K562 (cell line): Measurements from ENCODE around the gene COL23A1. TPM values are rescaled to one million over a fixed set of nuclear protein-coding genes. Genes with fewer than 3 reads are reported as not detected.

Source experiments
- ATAC-seq: fragments of 200-7000 bp; cut with Tn5 transposase; 3 replicates; pipeline ENCODE4 v1.9.1; 2020; ENCODE audit warnings: moderate library complexity
- BruUV-seq: library from RNA; stranded (reverse); fragments of 400-500 nt; replicated peaks from 2 replicates; lab custom pipeline; 2021; lab: Mats Ljungman, UMichigan
- CTCF ChIA-PET: fragments of 300-600 bp; formaldehyde crosslinking; extraction: SDS; loops from one replicate; lab custom pipeline; 2021; ENCODE audit warnings: low intra/inter-chr PET ratio; lab: Yijun Ruan, JAX
- POLR2A ChIA-PET: fragments of 300-600, 350-650 bp; sonication (Branson Sonifier 250); formaldehyde crosslinking; extraction: SDS; loops from one replicate; lab custom pipeline; 2021; ENCODE audit warnings: antibody characterized with exemption, inconsistent platforms; lab: Yijun Ruan, JAX
- DNase-seq, 4 experiments: peaks; one replicate each; pipeline versions ENCODE4 v3.0.0 to v3.0.0-alpha.2; 2011 to 2018; ENCODE audit warnings: low spot score in 3 of 4, mixed read lengths in 3 of 4; ENCODE audit errors: extremely low read depth in 1 of 4
- FAIRE-seq: peaks from 2 replicates; lab custom pipeline; 2011; peaks lifted over from hg19 to GRCh38; lab: Jason Lieb, UNC
- H2AFZ ChIP-seq: 2 replicates; pipeline ENCODE4 v1.6.0; 2011; ENCODE audit warnings: low read depth, low read length, control low read depth, inconsistent platforms
- H3K27ac ChIP-seq: fragments of 200-600 bp; 3 replicates; pipeline ENCODE4 v1.8.0; 2011; ENCODE audit warnings: low read depth, mild to moderate bottlenecking, control low read depth, inconsistent platforms, low read length, moderate library complexity, mixed read lengths; ENCODE audit errors: extremely low read depth
- H3K27me3 ChIP-seq, 2 experiments: fragments of 300-600 bp in 1 of 2; 2 replicates in 1 of 2; 3 replicates in 1 of 2; pipeline versions ENCODE4 v1.6.0 to v1.8.0; 2011; ENCODE audit warnings: inconsistent platforms in 2 of 2, low read length in 2 of 2, mild to moderate bottlenecking in 1 of 2, mixed read lengths in 1 of 2, moderate library complexity in 1 of 2; ENCODE audit not compliant: control insufficient read depth in 2 of 2, insufficient read depth in 2 of 2
- H3K36me3 ChIP-seq: fragments of 300-600 bp; 3 replicates; pipeline ENCODE4 v1.8.0; 2011; ENCODE audit warnings: mild to moderate bottlenecking, low read length, inconsistent platforms; ENCODE audit not compliant: control insufficient read depth, insufficient read depth
- H3K4me1 ChIP-seq, 2 experiments: fragments of 200-600 bp in 1 of 2; replicated peaks in 1 of 2; 2 replicates in 1 of 2; 3 replicates in 1 of 2; pipeline versions ENCODE4 v1.5.1 to v1.8.0; 2011; ENCODE audit warnings: inconsistent platforms in 2 of 2, low read length in 2 of 2, mild to moderate bottlenecking in 1 of 2, mixed read lengths in 1 of 2, moderate library complexity in 1 of 2; ENCODE audit not compliant: control insufficient read depth in 2 of 2, insufficient read depth in 2 of 2
- H3K4me2 ChIP-seq: 2 replicates; pipeline ENCODE4 v1.6.1; 2011; ENCODE audit warnings: low read length, control low read depth, inconsistent platforms, mixed read lengths; ENCODE audit not compliant: insufficient read depth
- H3K4me3 ChIP-seq: fragments of 200-600 bp; sonication (generic), shearing (Covaris generic); 2 replicates; pipeline ENCODE4 v1.5.1; 2016; ENCODE audit warnings: control low read depth, inconsistent platforms
- H3K79me2 ChIP-seq: fragments of 200-600 bp; 3 replicates; pipeline ENCODE4 v1.8.0; 2011; ENCODE audit warnings: low read length, inconsistent platforms; ENCODE audit not compliant: control insufficient read depth, insufficient read depth
- H3K9ac ChIP-seq, 2 experiments: 2 replicates each; pipeline versions ENCODE4 v1.6.0 to v1.6.1; 2011; ENCODE audit warnings: low read depth in 2 of 2, low read length in 2 of 2, control low read depth in 1 of 2, inconsistent platforms in 1 of 2, mild to moderate bottlenecking in 1 of 2, mixed read lengths in 1 of 2; ENCODE audit not compliant: insufficient read depth in 1 of 2
- H3K9me1 ChIP-seq: one replicate; pipeline ENCODE4 v1.6.0; 2011; ENCODE audit warnings: inconsistent platforms, mild to moderate bottlenecking, low read length, moderate library complexity; ENCODE audit not compliant: control insufficient read depth, insufficient read depth
- H3K9me3 ChIP-seq: replicated peaks from 2 replicates; pipeline ENCODE4 v1.5.1; 2011; ENCODE audit warnings: low read depth, low read length, inconsistent platforms; ENCODE audit not compliant: control insufficient read depth, insufficient read depth
- H4K20me1 ChIP-seq: replicated peaks from 2 replicates; pipeline ENCODE4 v1.6.1; 2011; ENCODE audit warnings: low read length, inconsistent platforms, mixed read lengths; ENCODE audit not compliant: control insufficient read depth, insufficient read depth
- BRD4 ChIP-seq: fragments of 200-600 bp; sonication (generic); IDR thresholded peaks from 2 replicates; pipeline ENCODE4 v1.6.1; 2017; ENCODE audit warnings: inconsistent platforms
- FOSL1 ChIP-seq: fragments of 200-800 bp; sonication (Bioruptor generic); conservative IDR thresholded peaks from 2 replicates; pipeline ENCODE4 v1.6.1; 2016; ENCODE audit warnings: missing genetic modification characterization, missing compliant biosample characterization
- FOXA3 ChIP-seq, 2 experiments: fragments of 450-650 bp in 1 of 2; sonication (generic) in 1 of 2; formaldehyde crosslinking; IDR thresholded peaks in 1 of 2; conservative IDR thresholded peaks in 1 of 2; 2 replicates each; pipeline versions ENCODE4 v1.4.0 to v1.8.0; 2020 to 2022; ENCODE audit warnings: mild to moderate bottlenecking in 2 of 2, missing genetic modification reagents in 1 of 2
- HMG20B ChIP-seq: fragments of 250-450 bp; sonication (Bioruptor Pico); IDR thresholded peaks from 2 replicates; pipeline ENCODE4 v1.5.0; 2021; ENCODE audit warnings: mild to moderate bottlenecking
- JUND ChIP-seq, 2 experiments: IDR thresholded peaks; 2 replicates in 1 of 2; 3 replicates in 1 of 2; pipeline ENCODE4 v1.6.1; 2011; ENCODE audit warnings: borderline replicate concordance in 2 of 2, low read depth in 2 of 2, low read length in 2 of 2, improper control_type of control experiment in 1 of 2, missing biosample characterization in 1 of 2, missing genetic modification characterization in 1 of 2, missing genetic modification reagents in 1 of 2
- MEIS2 ChIP-seq: fragments of 450-650 bp; IDR thresholded peaks from 2 replicates; pipeline ENCODE4 v1.6.1; 2014; ENCODE audit warnings: mild to moderate bottlenecking; ENCODE audit not compliant: partially characterized antibody
- NCOA4 ChIP-seq: fragments of 450-650 bp; IDR thresholded peaks from 2 replicates; pipeline ENCODE4 v1.6.1; 2018; ENCODE audit warnings: mild to moderate bottlenecking; ENCODE audit not compliant: partially characterized antibody
- PKNOX1 ChIP-seq: fragments of 450-650 bp; IDR thresholded peaks from 2 replicates; pipeline ENCODE4 v1.6.1; 2016
- ZNF24 ChIP-seq: fragments of 450-650 bp; IDR thresholded peaks from 2 replicates; pipeline ENCODE4 v1.6.1; 2016
- ZNF780A ChIP-seq: fragments of 250-450 bp; sonication (Bioruptor Pico); IDR thresholded peaks from 2 replicates; pipeline ENCODE4 v1.5.0; 2021; ENCODE audit warnings: mild to moderate bottlenecking
- WGBS: fragments of 100-300 bp; shearing (Covaris generic); methylation state at CpG from one replicate; pipeline ENCODE4 v1.1.6; 2016; ENCODE audit warnings: low coverage, mixed read lengths; ENCODE audit not compliant: insufficient coverage; ENCODE audit errors: missing lambda C conversion rate; 5-methylcytosine and 5-hydroxymethylcytosine counted together
- in situ Hi-C: fragments of 300-500 bp; cut with MboI; formaldehyde crosslinking; loops from 4 replicates; pipeline ENCODE4 v1.15.0; 2018; ENCODE audit warnings: inconsistent platforms, mixed read lengths
- intact Hi-C: fragments of 100-400 bp; cut with micrococcal nuclease; formaldehyde crosslinking; loops from 2 replicates; pipeline ENCODE4 v1.14.2; 2022
- polyA plus RNA-seq, 8 experiments: library from polyadenylated mRNA; depleted of rRNA in 4 of 8; stranded (reverse) in 5 of 8; unstranded in 3 of 8; fragments of >200 nt; fragmentation: Nextera tagmentation in 2 of 8; fragmentation: Illumina TruSeq in 1 of 8; extraction: Ambion mirVana in 2 of 8; extraction: Trizol in 1 of 8; gene quantifications; 2 replicates each; pipeline versions ENCODE4 v1.2.1 to v1.2.3, GENCODE V29; 2011 to 2014; ENCODE audit warnings: inconsistent platforms in 1 of 8, missing spikeins in 1 of 8
- total RNA-seq, 7 experiments: library from RNA; depleted of rRNA in 6 of 7; stranded (reverse); fragments of >200 nt in 6 of 7; fragmentation: Illumina TruSeq in 2 of 7; extraction: Trizol in 2 of 7; gene quantifications; 2 replicates each; pipeline versions ENCODE4 v1.2.1 to v1.2.3, GENCODE V29; 2011 to 2021; ENCODE audit warnings: low replicate concordance in 1 of 7
- TF ChIP-seq, protein P1 (sequence below), 2 experiments: IDR thresholded peaks in 1 of 2; conservative IDR thresholded peaks in 1 of 2; 2 replicates each; pipeline ENCODE4 v1.6.1; 2016; ENCODE audit warnings: low read depth in 2 of 2, mild to moderate bottlenecking in 1 of 2, missing compliant biosample characterization in 1 of 2, missing genetic modification characterization in 1 of 2, moderate library complexity in 1 of 2

Gene COL23A1
- total and polyA plus RNA-seq, 9 of the 15 experiments (the other 6 are each of a cell fraction or from before 2014, with no cell fraction given) = 0.09 TPM; not detected in 8

DNA sequence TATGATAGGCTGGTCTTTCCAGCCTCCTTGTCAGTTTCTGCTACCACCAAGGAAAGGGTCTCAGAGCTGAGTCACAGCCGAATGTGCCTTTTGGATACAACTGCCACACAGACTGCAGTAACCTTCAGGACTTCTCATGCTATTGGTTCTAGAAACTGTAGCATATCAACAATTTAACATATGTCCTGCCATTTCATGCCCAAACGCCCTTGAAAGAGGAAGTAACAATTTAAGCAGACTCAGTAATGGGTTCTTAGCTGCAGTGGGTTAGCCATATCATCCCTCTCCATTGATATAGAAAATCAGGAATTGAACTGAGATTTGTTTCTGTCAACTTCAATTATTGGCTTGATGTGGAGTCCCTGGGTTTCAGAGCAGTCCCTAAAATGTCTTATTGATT lies 40.8 kb upstream of the COL23A1 start:
- no TSS peak for BruUV-seq
- intact Hi-C loops = no loop called here
- peaks cover 9% of the 10 kb centered on the region for H3K79me2 ChIP-seq
- H3K4me3 ChIP-seq = no peak overlapping the region
- no peaks in the 10 kb centered on the region for H3K9me1 ChIP-seq
- no peak for FAIRE-seq
- H3K4me1 ChIP-seq = peaks cover 0 to 4% of the 10 kb centered on the region in 2 experiments; a peak in 2 of 5 replicates
- H4K20me1 ChIP-seq = no peaks in the 10 kb centered on the region
- in situ Hi-C loops = no loop called here
- H3K36me3 ChIP-seq = no peaks in the 10 kb centered on the region
- no peak overlapping the region for H3K4me2 ChIP-seq
- H2AFZ ChIP-seq = no peak overlapping the region
- no peak for DNase-seq
- ATAC-seq = no peak
- no peak overlapping the region for H3K9ac ChIP-seq
- peaks cover 20 to 28% of the 10 kb centered on the region in 2 experiments for H3K27me3 ChIP-seq
- WGBS = 0% methylated on average over 2 of the region's 2 CpGs
- CTCF ChIA-PET = no interaction called here
- TF ChIP-seq FOSL1 = 0 out of 2 replicates have a peak, but pooled peaks have one; percentile 0
- no peak for TF ChIP-seq ZNF24
- no peak for TF ChIP-seq ZNF780A
- H3K27ac ChIP-seq = no peak overlapping the region
- H3K9me3 ChIP-seq = peaks cover 4% of the 10 kb centered on the region
- POLR2A ChIA-PET = interaction anchor here (0.5 to 0.8 kb wide), 2 partner anchors 11 to 289 kb away, joined by 3 read pairs; no protein-coding TSS in a partner anchor

DNA sequence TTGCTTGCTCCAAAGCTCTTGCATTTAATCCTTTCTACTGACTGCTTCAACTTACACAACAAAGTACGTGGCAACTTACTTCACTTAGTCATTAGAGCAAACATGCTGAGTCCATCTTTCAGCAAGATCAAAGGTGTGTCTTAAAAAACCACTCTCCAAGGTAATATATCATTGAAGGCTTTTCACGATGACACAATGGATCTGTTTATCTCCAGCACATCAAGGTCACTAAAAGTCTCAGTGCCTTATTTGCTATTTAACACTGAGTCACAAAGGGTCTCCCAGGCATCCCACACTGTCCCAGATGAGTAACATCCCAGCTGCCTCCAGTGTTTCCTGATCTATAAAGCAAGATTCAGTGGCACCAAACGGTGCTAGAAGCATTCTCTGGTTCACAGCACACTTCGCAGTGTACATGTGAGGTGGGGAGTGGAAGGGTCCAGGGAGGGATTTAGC lies 40.3 kb upstream of the COL23A1 start:
- ATAC-seq (no peak), DNase-seq (no peak), FAIRE-seq (no peak)
- Histone ChIP-seq H3K9me1 (no peaks in the 10 kb centered on the region), H3K27me3 (peaks cover 20 to 28% of the 10 kb centered on the region in 2 experiments), H3K36me3 (no peaks in the 10 kb centered on the region), H3K79me2 (peaks cover 14% of the 10 kb centered on the region), H3K27ac (no peak overlapping the region), H3K9me3 (peaks cover 4% of the 10 kb centered on the region), H4K20me1 (no peaks in the 10 kb centered on the region), H3K9ac (no peak overlapping the region), H2AFZ (no peak overlapping the region), H3K4me1 (peaks cover 0 to 4% of the 10 kb centered on the region in 2 experiments; a peak in 2 of 5 replicates), H3K4me3 (no peak overlapping the region), H3K4me2 (no peak overlapping the region)
- ChIA-PET CTCF (no interaction called here), POLR2A (interaction anchor here (0.5 to 0.8 kb wide), 3 partner anchors 12 to 322 kb away, joined by 3 read pairs; no protein-coding TSS in a partner anchor)
- BruUV-seq = no TSS peak
- in situ Hi-C loops = no loop called here
- intact Hi-C loops = no loop called here
- WGBS = 0% methylated on average over 4 of the region's 4 CpGs
- TF ChIP-seq FOSL1 = 0 out of 2 replicates have a peak, but pooled peaks have one; percentile 14
- TF ChIP-seq, protein P1, sequence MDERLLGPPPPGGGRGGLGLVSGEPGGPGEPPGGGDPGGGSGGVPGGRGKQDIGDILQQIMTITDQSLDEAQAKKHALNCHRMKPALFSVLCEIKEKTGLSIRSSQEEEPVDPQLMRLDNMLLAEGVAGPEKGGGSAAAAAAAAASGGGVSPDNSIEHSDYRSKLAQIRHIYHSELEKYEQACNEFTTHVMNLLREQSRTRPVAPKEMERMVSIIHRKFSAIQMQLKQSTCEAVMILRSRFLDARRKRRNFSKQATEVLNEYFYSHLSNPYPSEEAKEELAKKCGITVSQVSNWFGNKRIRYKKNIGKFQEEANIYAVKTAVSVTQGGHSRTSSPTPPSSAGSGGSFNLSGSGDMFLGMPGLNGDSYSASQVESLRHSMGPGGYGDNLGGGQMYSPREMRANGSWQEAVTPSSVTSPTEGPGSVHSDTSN (CRISPR knock-in tag; IDR thresholded peaks at IDR 0.05; ENCODE audit: low read depth) = no peak
- TF ChIP-seq, protein P1 (tag; conservative IDR thresholded peaks at IDR 0.05; ENCODE audit: low read depth) = peak; percentile 62
- TF ChIP-seq BRD4 = no peak
- TF ChIP-seq PKNOX1 = peak; percentile 31; the same call in 1 of the 2 replicates
- TF ChIP-seq FOXA3 (CRISPR knock-in tag; conservative IDR thresholded peaks at IDR 0.05 in 1 of 2, IDR thresholded peaks at IDR 0.05 in 1 of 2) = peak in 1 of 2 experiments; percentile 38; a peak in 1 of 4 replicates
- peak; percentile 89 for TF ChIP-seq MEIS2
- no peak for TF ChIP-seq HMG20B (CRISPR knock-in tag)
- no peak for TF ChIP-seq NCOA4
- TF ChIP-seq JUND (IDR thresholded peaks at IDR 0.05; ENCODE audit: borderline replicate concordance, low read depth, low read length) = no peak
- TF ChIP-seq JUND (tag; IDR thresholded peaks at IDR 0.05; ENCODE audit: borderline replicate concordance, low read depth, low read length) = no peak
